Stimulated activated CD4-positive, alpha-beta T cell treated with anti-CD3 and anti-CD28 coated beads, Interleukin-4, amount 100 ng/mL, for 1 hour (primary cell): ENCODE measurements around the gene CFP.
"Not testable (repeated sequence)": the region's sequence is repeated elsewhere in the genome, so short reads cannot be mapped to it uniquely, and the experiment has no call there.

Experiments used
- DNase-seq: peaks from one replicate; pipeline ENCODE4 v3.0.0-alpha.2; 2020

The CFP gene

GRCh38 chrX:47629419-47630200 lies at the start of gene CFP:
TSS of gene CFP (minus strand) at chrX:47629930. CDS start at chrX:47629844, 86 bp downstream.
- no peak for DNase-seq

- not testable (repeated sequence) for DNase-seq
Measured at GRCh38 chrX:47675959-47676859, 46.5 kb upstream of the CFP start.

- no peak for DNase-seq
Measured at GRCh38 chrX:47674776-47675175, 45.0 kb upstream of the CFP start.

GRCh38 chrX:47665797-47666196 lies 36.1 kb upstream of the CFP start:
- DNase-seq = not testable (repeated sequence)

- DNase-seq = no peak
Measured at GRCh38 chrX:47664737-47665136, 35.0 kb upstream of the CFP start.

GRCh38 chrX:47662144-47662657 lies 32.5 kb upstream of the CFP start:
- DNase-seq = peak; percentile 38

- no peak for DNase-seq
Measured at GRCh38 chrX:47661539-47661938, 31.8 kb upstream of the CFP start.

GRCh38 chrX:47659421-47659726 lies 29.6 kb upstream of the CFP start:
- DNase-seq = no peak

- peak; percentile 88 for DNase-seq
Measured at GRCh38 chrX:47658684-47659420, 29.1 kb upstream of the CFP start, which contains the start of gene UXT. TSS of gene UXT (minus strand) at chrX:47659180. CDS start at chrX:47658927, 253 bp downstream.

GRCh38 chrX:47658301-47658683 lies 28.6 kb upstream of the CFP start:
- DNase-seq = no peak

- no peak for DNase-seq
Measured at GRCh38 chrX:47651043-47651905, 21.5 kb upstream of the CFP start.

- peak; percentile 83 for DNase-seq
Measured at GRCh38 chrX:47650164-47651042, 20.7 kb upstream of the CFP start, which contains the start of gene ELK1. TSS of gene ELK1 (minus strand) at chrX:47650563. CDS start at chrX:47641441, 9,122 bp downstream.

GRCh38 chrX:47649781-47650163 lies 20.0 kb upstream of the CFP start:
- DNase-seq = no peak

- DNase-seq = no peak
Measured at GRCh38 chrX:47649271-47649670, 19.5 kb upstream of the CFP start.

- DNase-seq = no peak
Measured at GRCh38 chrX:47648376-47648775, 18.6 kb upstream of the CFP start.

GRCh38 chrX:47646636-47647035 lies 16.9 kb upstream of the CFP start:
- DNase-seq = no peak

- DNase-seq = no peak
Measured at GRCh38 chrX:47645530-47645929, 15.8 kb upstream of the CFP start.

GRCh38 chrX:47644557-47645091 lies 14.9 kb upstream of the CFP start:
- no peak for DNase-seq

- DNase-seq = no peak
Measured at GRCh38 chrX:47643926-47644325, 14.2 kb upstream of the CFP start.

- DNase-seq = no peak
Measured at GRCh38 chrX:47638816-47639215, 9.1 kb upstream of the CFP start.
